HG03354 (cell line): Measurements from ENCODE around the gene KCTD16.

Source experiments
- ATAC-seq: cut with Tn5 transposase; IDR thresholded peaks from one replicate; pipeline ENCODE4 v1.9.1; 2021; ENCODE audit warnings: mild to moderate bottlenecking; ENCODE audit not compliant: unreplicated experiment, poor library complexity, severe bottlenecking

Gene KCTD16

GRCh38 chr5:144156767-144157171 is 13.9 kb upstream of the KCTD16 start:
- no peak for ATAC-seq

GRCh38 chr5:144162686-144163085 is 8.0 kb upstream of the KCTD16 start:
- ATAC-seq: no peak

GRCh38 chr5:144166696-144167095 is 4.0 kb upstream of the KCTD16 start:
- ATAC-seq: no peak

- no peak for ATAC-seq
These were observed 2.7 kb upstream of the KCTD16 start for GRCh38 chr5:144167998-144168397.

GRCh38 chr5:144169904-144170275 is 783 bp upstream of the KCTD16 start:
- ATAC-seq: peak; percentile 0

- ATAC-seq: no peak
These were observed 3.1 kb downstream of the KCTD16 start for GRCh38 chr5:144173766-144174165.

- ATAC-seq: no peak
These were observed 6.9 kb downstream of the KCTD16 start for GRCh38 chr5:144177548-144177947.

- no peak for ATAC-seq
These were observed 8.6 kb downstream of the KCTD16 start for GRCh38 chr5:144179226-144179625.

- ATAC-seq: no peak
These were observed 12.7 kb downstream of the KCTD16 start for GRCh38 chr5:144183254-144183889.

GRCh38 chr5:144187699-144188294 is 17.1 kb downstream of the KCTD16 start:
- peak; percentile 82 for ATAC-seq

GRCh38 chr5:144189800-144190429 is 19.2 kb downstream of the KCTD16 start:
- ATAC-seq: peak; percentile 44

GRCh38 chr5:144191531-144191930 is 20.9 kb downstream of the KCTD16 start:
- ATAC-seq: no peak

- peak; percentile 91 for ATAC-seq
These were observed 21.3 kb downstream of the KCTD16 start for GRCh38 chr5:144191998-144192397.

- ATAC-seq: no peak
These were observed 22.0 kb downstream of the KCTD16 start for GRCh38 chr5:144192661-144193060.

GRCh38 chr5:144194144-144194543 is 23.5 kb downstream of the KCTD16 start:
- ATAC-seq: no peak

- no peak for ATAC-seq
These were observed 24.8 kb downstream of the KCTD16 start for GRCh38 chr5:144195448-144195847.

- ATAC-seq: no peak
These were observed 25.9 kb downstream of the KCTD16 start for GRCh38 chr5:144196612-144197011.

GRCh38 chr5:144198386-144198785 is 27.7 kb downstream of the KCTD16 start:
- no peak for ATAC-seq

GRCh38 chr5:144201588-144201987 is 30.9 kb downstream of the KCTD16 start:
- ATAC-seq: no peak

- ATAC-seq: no peak
These were observed 31.4 kb downstream of the KCTD16 start for GRCh38 chr5:144202072-144202471.

- ATAC-seq: no peak
These were observed 32.1 kb downstream of the KCTD16 start for GRCh38 chr5:144202726-144203125.
